Fibroblast of the aortic adventitia (primary cell): ENCODE results near the gene EFCAB14. TPM values are rescaled to one million over a fixed set of nuclear protein-coding genes. Genes with fewer than 3 reads are reported as not detected.

Experiments
- DNase-seq: peaks from one replicate; pipeline ENCODE4 v3.0.0-alpha.2; 2010; ENCODE audit warnings: low read depth
- H3K4me3 ChIP-seq: 2 replicates; pipeline ENCODE4 v1.5.1; 2011; ENCODE audit warnings: low read depth, mild to moderate bottlenecking, control low read depth, low read length, moderate library complexity
- CTCF ChIP-seq: IDR thresholded peaks from 2 replicates; pipeline ENCODE4 v1.5.1; 2011; ENCODE audit warnings: mild to moderate bottlenecking, low read length, control low read depth, inconsistent platforms; ENCODE audit not compliant: insufficient read depth
- total RNA-seq: library from RNA; depleted of rRNA; stranded (reverse); fragments of >200 nt; gene quantifications from 2 replicates; pipeline ENCODE4 v1.2.3, GENCODE V29; 2012; ENCODE audit warnings: low replicate concordance

EFCAB14 gene
- total RNA-seq, 1 donor = 70.3 TPM

GRCh38 chr1:46679789-46680573 lies 38.9 kb downstream of the EFCAB14 start:
- no peak for TF ChIP-seq CTCF
- no peak overlapping the region for H3K4me3 ChIP-seq
- DNase-seq = no peak

DNA sequence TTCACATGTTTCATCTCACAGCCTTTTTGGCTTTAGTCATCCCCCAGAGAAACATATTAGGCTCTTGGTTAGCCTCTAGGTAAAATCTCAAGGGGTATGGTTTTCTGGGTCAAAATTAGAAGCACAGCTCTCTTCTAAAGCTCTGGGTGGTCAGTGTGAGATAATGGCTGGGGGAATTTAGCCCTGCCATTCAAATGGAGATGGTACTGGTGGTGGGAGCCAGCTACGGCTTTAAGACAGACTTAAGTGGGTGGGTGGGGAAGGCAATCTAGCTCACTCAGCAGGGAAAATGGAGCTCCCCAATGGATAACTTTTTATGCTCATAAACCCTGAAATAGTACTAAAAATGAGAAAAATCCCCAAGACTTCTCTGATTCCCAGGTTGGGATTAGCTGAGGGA lies 41.6 kb downstream of the EFCAB14 start:
- TF ChIP-seq CTCF = no peak
- no peak overlapping the region for H3K4me3 ChIP-seq
- DNase-seq = no peak

- DNase-seq = no peak
- no peak for TF ChIP-seq CTCF
- no peak overlapping the region for H3K4me3 ChIP-seq
Observed at GRCh38 chr1:46676531-46676930, 42.4 kb downstream of the EFCAB14 start.

DNA sequence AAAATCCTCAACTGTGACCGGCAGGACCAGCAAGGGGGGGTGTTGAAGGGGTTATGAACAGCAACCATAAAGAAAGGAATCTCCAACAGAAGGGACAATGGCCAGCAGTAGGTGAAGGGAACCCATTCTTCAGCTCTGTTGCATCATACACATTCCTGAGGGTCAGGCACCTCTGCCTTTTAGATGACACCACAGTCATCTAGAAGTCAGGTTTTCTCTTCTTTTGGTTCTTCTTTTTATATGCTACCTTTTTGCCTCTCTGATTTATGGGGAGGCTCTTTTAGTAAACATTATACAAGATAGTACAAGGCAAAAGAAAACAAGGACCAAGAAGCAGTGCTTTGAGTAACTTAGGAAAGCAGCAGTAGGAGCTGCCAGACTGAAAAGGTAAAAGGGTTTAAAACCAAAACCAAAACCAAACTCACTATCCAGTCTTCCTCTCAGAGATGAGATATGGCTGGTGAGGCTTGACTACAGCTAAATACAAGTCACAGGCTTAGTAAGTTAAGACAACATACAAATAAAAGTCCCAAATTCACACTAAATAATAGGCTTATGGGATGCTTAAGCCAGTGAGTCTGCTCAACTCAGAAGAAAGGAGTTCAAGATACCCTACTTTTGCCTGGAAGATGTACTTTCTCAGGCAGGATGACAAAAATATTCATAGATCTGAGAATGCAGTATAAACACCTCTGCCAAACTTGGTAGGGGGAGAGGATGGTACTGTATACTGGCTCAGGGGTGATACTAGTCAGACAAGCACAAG lies 43.2 kb downstream of the EFCAB14 start:
- no peak for TF ChIP-seq CTCF
- no peak overlapping the region for H3K4me3 ChIP-seq
- no peak for DNase-seq

GRCh38 chr1:46673749-46674182 lies 45.1 kb downstream of the EFCAB14 start:
- no peak for TF ChIP-seq CTCF
- H3K4me3 ChIP-seq = no peak overlapping the region
- DNase-seq = no peak

GRCh38 chr1:46672696-46673095 lies 46.2 kb downstream of the EFCAB14 start:
- no peak for TF ChIP-seq CTCF
- H3K4me3 ChIP-seq = no peak overlapping the region
- no peak for DNase-seq
